A549 (cell line): ENCODE measurements around the gene SEC16A. TPM values are rescaled to one million over a fixed set of nuclear protein-coding genes. Genes with fewer than 3 reads are reported as not detected.
"Not testable (repeated sequence)": the region's sequence is repeated elsewhere in the genome, so short reads cannot be mapped to it uniquely, and the experiment has no call there.

Source experiments
- ATAC-seq, 2 experiments: fragments of 200-7000 bp in 1 of 2; fragments of >200 bp in 1 of 2; cut with Nextera tagmentation in 1 of 2; cut with Tn5 transposase in 1 of 2; 3 replicates each; pipeline versions ENCODE4 v1.8.0 to v1.9.1; 2018 to 2020; ENCODE audit warnings: mild to moderate bottlenecking in 1 of 2, moderate library complexity in 1 of 2
- CTCF ChIA-PET: fragments of 300-600 bp; sonication (Branson Sonifier 250); formaldehyde crosslinking; extraction: SDS; loops from one replicate; lab custom pipeline; 2021; ENCODE audit warnings: antibody characterized with exemption, inconsistent platforms; lab: Yijun Ruan, JAX
- POLR2A ChIA-PET: fragments of 350-600 bp; formaldehyde crosslinking; extraction: SDS; loops from one replicate; lab custom pipeline; 2021; ENCODE audit warnings: antibody characterized with exemption, inconsistent platforms; lab: Yijun Ruan, JAX
- DNase-seq, 2 experiments: peaks; one replicate each; pipeline versions ENCODE4 v3.0.0 to v3.0.0-alpha.2; 2011 to 2016; ENCODE audit warnings: low read depth in 1 of 2, low spot score in 1 of 2
- FAIRE-seq: peaks from 2 replicates; lab custom pipeline; 2011; peaks lifted over from hg19 to GRCh38; lab: Jason Lieb, UNC
- H3K27ac ChIP-seq, 2 experiments: fragments of >200 bp; sonication (Bioruptor Twin); formaldehyde crosslinking; 3 replicates each; pipeline ENCODE4 v1.5.1; 2016 to 2017
- H3K4me1 ChIP-seq: fragments of >200 bp; sonication (Bioruptor Twin); formaldehyde crosslinking; 3 replicates; pipeline ENCODE4 v1.6.1; 2016
- H3K4me2 ChIP-seq: fragments of >200 bp; sonication (Bioruptor Twin); formaldehyde crosslinking; 3 replicates; pipeline ENCODE4 v1.6.1; 2016
- H3K4me3 ChIP-seq: fragments of >200 bp; sonication (Bioruptor Twin); formaldehyde crosslinking; 3 replicates; pipeline ENCODE4 v1.5.1; 2016
- H3K9me3 ChIP-seq: fragments of >200 bp; sonication (Bioruptor Twin); formaldehyde crosslinking; 3 replicates; pipeline ENCODE4 v1.6.1; 2016
- ATOH8 ChIP-seq: fragments of 250-450 bp; sonication (Bioruptor Pico); IDR thresholded peaks from 2 replicates; pipeline ENCODE4 v1.5.0; 2020; ENCODE audit warnings: low read depth, mild to moderate bottlenecking, moderate library complexity
- BCL3 ChIP-seq: fragments of >200 bp; sonication (Bioruptor Twin); formaldehyde crosslinking; IDR thresholded peaks from 3 replicates; pipeline ENCODE4 v1.6.1; 2016
- E2F6 ChIP-seq: IDR thresholded peaks from 2 replicates; pipeline ENCODE4 v1.6.1; 2012; ENCODE audit warnings: low read depth, borderline replicate concordance
- FOSB ChIP-seq: fragments of 250-450 bp; sonication (Bioruptor Pico); IDR thresholded peaks from 2 replicates; pipeline ENCODE4 v1.5.0; 2020; ENCODE audit warnings: mild to moderate bottlenecking, moderate library complexity
- HEYL ChIP-seq: fragments of 250-450 bp; sonication (Bioruptor Pico); IDR thresholded peaks from 2 replicates; pipeline ENCODE4 v1.8.0; 2021; ENCODE audit warnings: mild to moderate bottlenecking, moderate library complexity
- HOXA7 ChIP-seq: fragments of 250-450 bp; sonication (Bioruptor Pico); IDR thresholded peaks from 2 replicates; pipeline ENCODE4 v1.5.0; 2020; ENCODE audit warnings: mild to moderate bottlenecking, moderate library complexity
- HOXB5 ChIP-seq: fragments of 250-450 bp; sonication (Bioruptor Pico); IDR thresholded peaks from 2 replicates; pipeline ENCODE4 v1.5.0; 2020; ENCODE audit warnings: mild to moderate bottlenecking, moderate library complexity
- JUN ChIP-seq, 2 experiments: fragments of >200 bp; sonication (Bioruptor Twin); formaldehyde crosslinking; IDR thresholded peaks; 2 replicates in 1 of 2; 3 replicates in 1 of 2; pipeline ENCODE4 v1.6.1; 2016 to 2017
- KDM5A ChIP-seq: fragments of 200-600 bp; sonication (generic); IDR thresholded peaks from 2 replicates; pipeline ENCODE4 v1.6.1; 2016; ENCODE audit warnings: antibody characterized with exemption, mild to moderate bottlenecking
- MAX ChIP-seq: IDR thresholded peaks from 2 replicates; pipeline ENCODE4 v1.6.1; 2012
- MYC ChIP-seq: IDR thresholded peaks from 2 replicates; pipeline ENCODE4 v1.6.1; 2012; ENCODE audit warnings: mild to moderate bottlenecking, inconsistent platforms, low read length, improper control_type of control experiment, borderline replicate concordance
- POLR2AphosphoS2 ChIP-seq: conservative IDR thresholded peaks from 2 replicates; pipeline ENCODE4 v1.6.1; 2012; ENCODE audit warnings: low read length, improper control_type of control experiment, inconsistent platforms
- RCOR1 ChIP-seq: fragments of 150-350 bp; IDR thresholded peaks from 2 replicates; pipeline ENCODE4 v1.6.1; 2014; ENCODE audit warnings: antibody characterized with exemption, low read length, low read depth
- RFX5 ChIP-seq: fragments of 450-650 bp; IDR thresholded peaks from 2 replicates; pipeline ENCODE4 v1.7.1; 2014; ENCODE audit warnings: antibody characterized with exemption, mild to moderate bottlenecking, moderate library complexity
- TP53 ChIP-seq: fragments of 250-450 bp; sonication (Bioruptor Pico); IDR thresholded peaks from 2 replicates; pipeline ENCODE4 v1.5.0; 2021; ENCODE audit warnings: mild to moderate bottlenecking, moderate library complexity
- ZC3H11A ChIP-seq: fragments of 450-650 bp; IDR thresholded peaks from 2 replicates; pipeline ENCODE4 v1.6.1; 2014; ENCODE audit warnings: antibody characterized with exemption, mild to moderate bottlenecking
- ZNF302 ChIP-seq: fragments of 250-450 bp; sonication (Bioruptor Pico); IDR thresholded peaks from 2 replicates; pipeline ENCODE4 v1.9.0; 2021; ENCODE audit warnings: inconsistent platforms, mild to moderate bottlenecking, moderate library complexity
- WGBS: methylation state at CpG from one replicate; pipeline ENCODE4 v1.1.6; 2017; ENCODE audit errors: missing lambda C conversion rate; 5-methylcytosine and 5-hydroxymethylcytosine counted together
- polyA plus RNA-seq, 4 experiments: library from polyadenylated mRNA; depleted of rRNA in 3 of 4; stranded (reverse); fragments of >200 nt; fragmentation: RNase III in 1 of 4; extraction: RNeasy Plus Mini Kit Qiagen cat#74134 plus additional on column Dnase treatment in 1 of 4; gene quantifications; 2 replicates in 3 of 4; 3 replicates in 1 of 4; pipeline ENCODE4 v1.2.3, GENCODE V29; 2011 to 2017

Gene SEC16A
- polyA plus RNA-seq, 2 of the 4 experiments (the other 2 are of a cell fraction) = 24.2 to 38.0 TPM

GRCh38 chr9:136409557-136410455 is 73.0 kb downstream of the SEC16A start (continued):
- TF ChIP-seq E2F6 = peak; percentile 94
- TF ChIP-seq RFX5 = no peak
- no peak for TF ChIP-seq BCL3
- TF ChIP-seq RCOR1 = no peak
- TF ChIP-seq JUN (IDR thresholded peaks at IDR 0.05) = no peak
- no peak for TF ChIP-seq HEYL
- TF ChIP-seq HOXB5 (CRISPR knock-in tag) = peak; percentile 71; the same call in 1 of the 2 replicates
- TF ChIP-seq ATOH8 (CRISPR knock-in tag) = peak; percentile 66; the same call in 1 of the 2 replicates
- TF ChIP-seq MAX = peak; percentile 96
- TF ChIP-seq KDM5A = no peak
- 0 out of 2 replicates have a peak, but pooled peaks have one; percentile 47 for TF ChIP-seq HOXA7 (CRISPR knock-in tag)
- peak; percentile 83; the same call in 1 of the 2 replicates for TF ChIP-seq TP53
- no peak for TF ChIP-seq ZNF302 (CRISPR knock-in tag)
- peak; percentile 61 for TF ChIP-seq MYC
- peak; percentile 43; the same call in 1 of the 2 replicates for TF ChIP-seq FOSB (CRISPR knock-in tag)
- TF ChIP-seq POLR2AphosphoS2 = no peak

GRCh38 chr9:136407911-136408310 is 74.9 kb downstream of the SEC16A start:
- WGBS = 87% methylated on average over 7 of the region's 7 CpGs
- no peak overlapping the region for H3K4me3 ChIP-seq
- ATAC-seq (no peak), FAIRE-seq (no peak), DNase-seq (no peak)
- H3K4me1 ChIP-seq = peaks cover 19% of the 10 kb centered on the region
- H3K9me3 ChIP-seq = no peaks in the 10 kb centered on the region
- no peak for TF ChIP-seq ZC3H11A
- CTCF ChIA-PET = interaction anchor here (1.2 kb wide), 1 partner anchor 16 kb away, joined by 4 read pairs; no protein-coding TSS in a partner anchor
- POLR2A ChIA-PET = interaction anchor here (2.5 kb wide), 1 partner anchor 45 kb away, joined by 7 read pairs; the partner anchor contains the start of gene DNLZ
- H3K4me2 ChIP-seq = no peak overlapping the region
- no peak overlapping the region for H3K27ac ChIP-seq

- POLR2A ChIA-PET, H3K9me3 ChIP-seq, H3K4me3 ChIP-seq, ATAC-seq, DNase-seq, H3K4me2 ChIP-seq, FAIRE-seq, H3K27ac ChIP-seq: not testable (repeated sequence)
- 92% methylated on average over 26 of the region's 28 CpGs for WGBS
- CTCF ChIA-PET = interaction anchor here (0.9 to 1.1 kb wide), 2 partner anchors 17 to 224 kb away, joined by 3 read pairs; no protein-coding TSS in a partner anchor
- peaks cover 19% of the 10 kb centered on the region for H3K4me1 ChIP-seq
Observed at GRCh38 chr9:136407061-136407460, 75.8 kb downstream of the SEC16A start.

GRCh38 chr9:136405904-136406303 is 76.9 kb downstream of the SEC16A start:
- H3K27ac ChIP-seq, FAIRE-seq, ATAC-seq, H3K4me2 ChIP-seq, DNase-seq, H3K9me3 ChIP-seq, H3K4me3 ChIP-seq, POLR2A ChIA-PET: not testable (repeated sequence)
- peaks cover 10% of the 10 kb centered on the region; the same call in 2 of the 3 replicates for H3K4me1 ChIP-seq
- CTCF ChIA-PET = interaction anchor here (0.9 kb wide), 1 partner anchor 22 kb away, joined by 3 read pairs; no protein-coding TSS in a partner anchor
- 89% methylated on average over 10 of the region's 10 CpGs for WGBS
